ENCODE measurements around the gene DOCK11. TPM values are rescaled to one million over a fixed set of nuclear protein-coding genes. Genes with fewer than 3 reads are reported as not detected.
"Not testable (repeated sequence)": the region's sequence is repeated elsewhere in the genome, so short reads cannot be mapped to it uniquely, and the experiment has no call there.

Gene DOCK11
- total RNA-seq, 1 donor from 2014 or later = 4.3 TPM

DNA sequence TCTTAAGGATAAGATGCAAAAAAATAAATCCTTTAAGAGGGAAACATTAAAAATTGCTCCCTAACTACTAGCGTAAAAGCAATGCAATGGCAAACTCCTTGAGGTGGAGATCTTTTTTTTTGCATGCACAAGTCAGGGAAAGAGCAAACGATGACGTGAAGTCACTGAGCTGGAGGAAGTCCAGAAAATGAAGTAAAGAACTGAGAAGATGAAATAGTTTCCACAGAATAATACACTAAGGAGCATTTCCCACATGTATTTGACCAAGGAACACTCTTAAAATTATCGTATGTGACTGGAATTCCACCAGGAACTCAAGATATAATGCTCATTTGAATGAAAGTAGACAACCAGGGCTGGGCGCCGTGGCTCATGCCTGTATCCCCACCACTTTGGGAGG lies 21.0 kb upstream of the DOCK11 start:
- TF ChIP-seq CTCF (conservative IDR thresholded peaks at IDR 0.05; ENCODE audit: low read depth, low read length) = no peak

GRCh38 chrX:118475903-118476302 lies 19.7 kb upstream of the DOCK11 start:
- DNase-seq (ENCODE audit: low read depth) = no peak
- no peak for TF ChIP-seq CTCF (conservative IDR thresholded peaks at IDR 0.05; ENCODE audit: low read depth, low read length)
- H3K4me3 ChIP-seq (ENCODE audit: low read depth, low read length) = no peak overlapping the region

More for the DNA sequence above, 21.0 kb upstream of the DOCK11 start:
- no peak for DNase-seq (ENCODE audit: low read depth)
- H3K4me3 ChIP-seq (ENCODE audit: low read depth, low read length) = no peak overlapping the region

DNA sequence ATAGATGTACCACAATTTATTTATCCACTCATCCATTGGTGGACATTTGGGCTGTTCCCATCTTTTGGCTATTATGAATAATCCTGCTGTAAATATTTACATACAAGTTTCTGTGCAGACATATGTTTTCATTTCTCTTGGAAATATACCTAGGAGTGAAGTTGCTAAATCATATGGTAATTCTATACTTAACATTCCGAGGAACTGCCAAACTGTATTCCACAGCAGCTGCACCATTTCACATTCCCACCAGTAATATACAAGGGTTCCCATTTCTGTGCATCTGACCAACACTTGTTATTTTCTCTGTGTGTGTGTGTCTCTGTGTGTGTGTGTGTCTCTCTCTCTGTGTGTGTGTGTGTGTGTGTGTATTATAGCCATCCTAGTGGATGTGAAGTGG lies 15.4 kb upstream of the DOCK11 start:
- no peak overlapping the region for H3K4me3 ChIP-seq (ENCODE audit: low read depth, low read length)
- no peak for TF ChIP-seq CTCF (conservative IDR thresholded peaks at IDR 0.05; ENCODE audit: low read depth, low read length)
- DNase-seq (ENCODE audit: low read depth) = no peak

GRCh38 chrX:118482384-118482783 lies 13.2 kb upstream of the DOCK11 start:
- not testable (repeated sequence) for DNase-seq (ENCODE audit: low read depth)

DNA sequence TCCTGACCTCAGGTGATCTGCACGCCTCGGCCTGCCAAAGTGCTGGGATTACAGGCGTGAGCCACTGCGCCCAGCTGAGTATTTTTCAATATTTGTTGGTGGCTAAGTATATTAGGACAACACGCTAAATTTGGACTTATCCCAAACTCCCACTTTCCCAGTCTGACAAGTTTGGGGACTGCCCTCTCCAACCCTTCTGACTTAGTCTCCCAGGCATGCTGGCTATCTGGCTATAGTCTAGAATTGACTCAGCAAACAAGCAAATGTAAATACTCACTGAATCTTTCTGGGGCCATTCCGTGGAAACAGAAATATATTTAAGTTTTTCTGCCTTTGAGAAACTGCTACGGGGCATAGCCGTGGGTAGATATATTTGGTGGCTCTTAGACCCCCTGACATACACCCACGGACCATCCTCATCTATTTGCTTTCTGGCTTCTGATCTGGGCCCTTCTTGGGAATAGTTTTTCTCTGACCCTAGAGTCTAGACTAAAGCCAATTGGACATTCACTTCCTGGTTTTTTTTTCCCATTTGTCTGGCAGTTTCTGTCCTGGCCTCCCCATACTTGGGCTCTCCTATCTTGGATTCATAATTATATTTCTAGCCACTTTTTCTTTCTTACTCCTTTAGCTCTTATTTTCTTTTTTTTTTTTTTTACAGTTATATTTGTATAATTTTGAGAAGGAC lies 11.3 kb upstream of the DOCK11 start:
- no peak overlapping the region for H3K4me3 ChIP-seq (ENCODE audit: low read depth, low read length)
- DNase-seq (ENCODE audit: low read depth) = no peak
- no peak for TF ChIP-seq CTCF (conservative IDR thresholded peaks at IDR 0.05; ENCODE audit: low read depth, low read length)

More at GRCh38 chrX:118482384-118482783, 13.2 kb upstream of the DOCK11 start:
- H3K4me3 ChIP-seq (ENCODE audit: low read depth, low read length) = not testable (repeated sequence)

- DNase-seq (ENCODE audit: low read depth) = not testable (repeated sequence)
Observed at GRCh38 chrX:118486693-118487092, 8.9 kb upstream of the DOCK11 start.

DNA sequence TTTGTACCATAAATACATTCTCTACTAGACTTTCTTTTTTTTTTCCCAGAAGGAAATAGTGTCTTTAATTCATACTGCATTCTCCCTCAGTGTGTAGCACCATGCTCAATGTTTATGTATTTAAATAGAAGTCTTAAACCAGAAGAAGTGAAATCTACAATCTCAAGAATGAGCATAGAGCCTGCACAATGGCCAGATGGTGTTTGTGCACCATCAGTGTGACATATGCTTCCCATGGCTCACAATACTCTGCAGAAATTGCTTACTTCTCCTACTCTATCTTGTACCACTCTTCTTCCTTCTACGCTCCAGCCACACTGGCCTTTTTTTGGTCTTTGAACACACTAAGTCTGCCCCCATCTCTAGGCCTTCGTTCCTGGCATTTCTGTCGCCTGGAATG lies 2.6 kb upstream of the DOCK11 start:
- H3K4me3 ChIP-seq (ENCODE audit: low read depth, low read length) = no peak overlapping the region
- DNase-seq (ENCODE audit: low read depth) = no peak
- TF ChIP-seq CTCF (conservative IDR thresholded peaks at IDR 0.05; ENCODE audit: low read depth, low read length) = no peak

More at GRCh38 chrX:118486693-118487092, 8.9 kb upstream of the DOCK11 start:
- not testable (repeated sequence) for H3K4me3 ChIP-seq (ENCODE audit: low read depth, low read length)

GRCh38 chrX:118493653-118494297 lies 1.8 kb upstream of the DOCK11 start:
- TF ChIP-seq CTCF (conservative IDR thresholded peaks at IDR 0.05; ENCODE audit: low read depth, low read length) = no peak
- H3K4me3 ChIP-seq (ENCODE audit: low read depth, low read length) = no peak overlapping the region
- no peak for DNase-seq (ENCODE audit: low read depth)
